HCT116 (cell line): ENCODE measurements around the gene POU3F2. TPM values are rescaled to one million over a fixed set of nuclear protein-coding genes. Genes with fewer than 3 reads are reported as not detected.

Source experiments
- ATAC-seq: fragments of 200-7000 bp; cut with Tn5 transposase; 2 replicates; pipeline ENCODE4 v1.9.1; 2020; ENCODE audit warnings: mild to moderate bottlenecking, moderate library complexity
- BruUV-seq: library from RNA; stranded (reverse); fragments of 400-500 nt; replicated peaks from 2 replicates; lab custom pipeline; 2021; lab: Mats Ljungman, UMichigan
- CTCF ChIA-PET: fragments of 300-600 bp; sonication (Branson Sonifier 250); formaldehyde crosslinking; loops from one replicate; lab custom pipeline; 2021; ENCODE audit warnings: antibody characterized with exemption; lab: Charles Lee
- POLR2A ChIA-PET: fragments of 300-600, 350-600 bp; sonication (Branson Sonifier 250); formaldehyde crosslinking; loops from one replicate; lab custom pipeline; 2021; ENCODE audit warnings: antibody characterized with exemption; lab: Charles Lee
- RAD21 ChIA-PET, 2 experiments: fragments of 300-600 bp; sonication (Branson Sonifier 250); formaldehyde crosslinking; loops; one replicate each; lab custom pipeline; 2023; ENCODE audit warnings: low total read pairs in 2 of 2; ENCODE audit not compliant: uncharacterized antibody in 2 of 2, unreplicated experiment in 2 of 2, low non-redundant PET in 1 of 2; lab: Charles Lee
- DNase-seq: peaks from one replicate; pipeline ENCODE4 v3.0.0-alpha.2; 2010; ENCODE audit warnings: low read depth, low spot score
- H2AFZ ChIP-seq: fragments of 200-600 bp; shearing (Covaris generic), sonication (generic); 2 replicates; pipeline ENCODE4 v1.6.1; 2017; ENCODE audit warnings: low read depth, mixed run types, mixed read lengths, antibody characterized with exemption, low read length; ENCODE audit not compliant: poor library complexity, severe bottlenecking
- H3K27ac ChIP-seq: 2 replicates; pipeline ENCODE4 v1.5.1; 2012; ENCODE audit warnings: low read depth, low read length
- H3K27me3 ChIP-seq: fragments of 200-600 bp; sonication (generic); 2 replicates; pipeline ENCODE4 v1.6.1; 2016; ENCODE audit warnings: mixed run types, low read length, mixed read lengths; ENCODE audit not compliant: insufficient read depth
- H3K36me3 ChIP-seq, 2 experiments: fragments of 200-500 bp in 1 of 2; fragments of 200-600 bp in 1 of 2; sonication (Bioruptor generic) in 1 of 2; sonication (generic) in 1 of 2; 2 replicates each; pipeline versions ENCODE4 v1.5.1 to v1.6.1; 2014 to 2016; ENCODE audit warnings: low read length in 2 of 2, inconsistent platforms in 1 of 2, mixed read lengths in 1 of 2, mixed run types in 1 of 2; ENCODE audit not compliant: insufficient read depth in 2 of 2, control insufficient read depth in 1 of 2
- H3K4me1 ChIP-seq, 2 experiments: fragments of 200-600 bp in 1 of 2; sonication (generic) in 1 of 2; 2 replicates each; pipeline versions ENCODE4 v1.5.1 to v1.6.1; 2012 to 2017; ENCODE audit warnings: low read length in 2 of 2, inconsistent platforms in 1 of 2, mild to moderate bottlenecking in 1 of 2, mixed read lengths in 1 of 2, mixed run types in 1 of 2, moderate library complexity in 1 of 2; ENCODE audit not compliant: insufficient read depth in 2 of 2, control insufficient read depth in 1 of 2
- H3K4me2 ChIP-seq: fragments of 200-600 bp; sonication (generic); 2 replicates; pipeline ENCODE4 v1.6.1; 2017; ENCODE audit warnings: mixed run types, low read length, mixed read lengths
- H3K4me3 ChIP-seq, 2 experiments: fragments of 200-600 bp in 1 of 2; sonication (generic) in 1 of 2; replicated peaks in 1 of 2; 2 replicates each; pipeline ENCODE4 v1.5.1; 2011 to 2016; ENCODE audit warnings: low read length in 2 of 2, control low read depth in 1 of 2, low read depth in 1 of 2, mild to moderate bottlenecking in 1 of 2, mixed read lengths in 1 of 2, mixed run types in 1 of 2
- H3K79me2 ChIP-seq: fragments of 200-600 bp; sonication (generic); 2 replicates; pipeline ENCODE4 v1.6.1; 2017; ENCODE audit warnings: mild to moderate bottlenecking, mixed run types, low read length, moderate library complexity, mixed read lengths; ENCODE audit not compliant: insufficient read depth
- H3K9ac ChIP-seq: fragments of 200-600 bp; sonication (generic); 2 replicates; pipeline ENCODE4 v1.6.1; 2016; ENCODE audit warnings: low read length, mixed read lengths
- H3K9me2 ChIP-seq: fragments of 200-600 bp; sonication (generic), shearing (Covaris generic); 2 replicates; pipeline ENCODE4 v1.6.1; 2017; ENCODE audit warnings: mixed run types, mild to moderate bottlenecking, moderate library complexity; ENCODE audit not compliant: insufficient read depth
- H3K9me3 ChIP-seq, 2 experiments: fragments of 200-500 bp in 1 of 2; fragments of 200-600 bp in 1 of 2; sonication (Bioruptor generic) in 1 of 2; sonication (generic) in 1 of 2; 2 replicates each; pipeline ENCODE4 v1.6.1; 2014 to 2017; ENCODE audit warnings: low read length in 2 of 2, mixed read lengths in 2 of 2, inconsistent platforms in 1 of 2, low read depth in 1 of 2, mild to moderate bottlenecking in 1 of 2, mixed run types in 1 of 2, moderate library complexity in 1 of 2; ENCODE audit not compliant: control insufficient read depth in 1 of 2, insufficient read depth in 1 of 2
- H4K20me1 ChIP-seq: fragments of 200-600 bp; sonication (generic), shearing (Covaris generic); 2 replicates; pipeline ENCODE4 v1.6.1; 2017; ENCODE audit warnings: mixed run types, mild to moderate bottlenecking, moderate library complexity; ENCODE audit not compliant: insufficient read depth
- EGR1 ChIP-seq: IDR thresholded peaks from 2 replicates; pipeline ENCODE4 v1.6.1; 2012; ENCODE audit warnings: low read depth
- POLR2A ChIP-seq: IDR thresholded peaks from 2 replicates; pipeline ENCODE4 v1.7.0; 2011; ENCODE audit warnings: borderline replicate concordance; ENCODE audit not compliant: insufficient read depth, insufficient read length; ENCODE audit errors: extremely low read depth
- TCF7L2 ChIP-seq: IDR thresholded peaks from 2 replicates; pipeline ENCODE4 v1.7.0; 2011; ENCODE audit warnings: borderline replicate concordance, inconsistent platforms; ENCODE audit not compliant: insufficient read depth, insufficient read length; ENCODE audit errors: extremely low read depth
- YY1 ChIP-seq: IDR thresholded peaks from 2 replicates; pipeline ENCODE4 v1.6.1; 2011; ENCODE audit warnings: low read length, low read depth, moderate library complexity, mild to moderate bottlenecking; ENCODE audit not compliant: insufficient replicate concordance; ENCODE audit errors: extremely low read depth
- ZBTB33 ChIP-seq: IDR thresholded peaks from 2 replicates; pipeline ENCODE4 v1.6.1; 2011; ENCODE audit warnings: mild to moderate bottlenecking, low read length, moderate library complexity; ENCODE audit not compliant: insufficient replicate concordance; ENCODE audit errors: extremely low read depth
- ZFX ChIP-seq: fragments of 450-650 bp; IDR thresholded peaks from 2 replicates; pipeline ENCODE4 v1.6.1; 2017
- intact Hi-C: fragments of 100-400 bp; cut with micrococcal nuclease; formaldehyde crosslinking; loops from 2 replicates; pipeline ENCODE4 v1.10.0; 2022
- total RNA-seq: library from RNA; stranded (reverse); gene quantifications from one replicate; pipeline ENCODE4 v1.2.1, GENCODE V29; 2021; ENCODE audit not compliant: unreplicated experiment
- TF ChIP-seq, protein P1 (sequence below): IDR thresholded peaks from 2 replicates; pipeline ENCODE4 v1.6.1; 2012
- TF ChIP-seq, protein P2 (sequence below), 3 experiments: fragments of 200-600 bp in 1 of 3; sonication (generic) in 1 of 3; IDR thresholded peaks in 2 of 3; conservative IDR thresholded peaks in 1 of 3; 2 replicates each; pipeline ENCODE4 v1.5.1; 2012 to 2017; ENCODE audit warnings: low read depth in 2 of 3, low read length in 2 of 3, antibody characterized with exemption in 1 of 3, borderline replicate concordance in 1 of 3, control low read depth in 1 of 3, mild to moderate bottlenecking in 1 of 3, mixed read lengths in 1 of 3, mixed run types in 1 of 3, moderate library complexity in 1 of 3; ENCODE audit not compliant: insufficient read depth in 1 of 3

Gene POU3F2
- total RNA-seq, 1 experiment from 2014 or later = not detected

DNA sequence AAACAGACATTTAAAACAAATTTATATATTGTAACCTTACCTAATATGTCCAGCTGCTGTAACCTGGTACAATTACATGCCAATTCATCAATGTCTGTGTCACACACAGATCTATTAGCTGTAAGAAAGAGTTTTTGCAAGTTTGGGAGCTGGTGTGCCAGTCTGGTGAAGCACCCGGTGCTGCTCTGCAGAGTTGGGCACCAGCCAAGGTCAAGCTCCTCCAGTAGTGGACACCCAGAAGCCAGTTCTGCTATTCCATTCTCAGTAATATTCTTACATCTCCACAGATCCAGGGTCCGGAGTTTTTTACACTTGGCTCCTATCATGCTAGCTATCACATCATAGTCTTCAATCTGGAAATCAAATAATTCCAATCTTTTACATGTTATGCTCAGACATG lies 41.0 kb downstream of the POU3F2 start:
- H4K20me1 ChIP-seq = no peaks in the 10 kb centered on the region
- CTCF ChIA-PET = no interaction called here
- no peaks in the 10 kb centered on the region for H3K9me3 ChIP-seq
- TF ChIP-seq, protein P1, sequence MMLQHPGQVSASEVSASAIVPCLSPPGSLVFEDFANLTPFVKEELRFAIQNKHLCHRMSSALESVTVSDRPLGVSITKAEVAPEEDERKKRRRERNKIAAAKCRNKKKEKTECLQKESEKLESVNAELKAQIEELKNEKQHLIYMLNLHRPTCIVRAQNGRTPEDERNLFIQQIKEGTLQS = no peak
- no peak overlapping the region for H3K9ac ChIP-seq
- no peaks in the 10 kb centered on the region for H3K79me2 ChIP-seq
- RAD21 ChIA-PET = no interaction called here
- POLR2A ChIA-PET = no interaction called here
- H3K36me3 ChIP-seq = no peaks in the 10 kb centered on the region
- no peaks in the 10 kb centered on the region for H3K9me2 ChIP-seq
- no peak for DNase-seq
- H3K4me2 ChIP-seq = no peak overlapping the region
- intact Hi-C loops = no loop called here
- no peak overlapping the region for H3K27ac ChIP-seq
- H3K4me3 ChIP-seq = no peak overlapping the region
- no peaks in the 10 kb centered on the region for H3K4me1 ChIP-seq
- no peaks in the 10 kb centered on the region for H3K27me3 ChIP-seq
- no peak overlapping the region for H2AFZ ChIP-seq
- no peak for ATAC-seq
- no TSS peak for BruUV-seq

GRCh38 chr6:98877250-98877649 lies 42.9 kb downstream of the POU3F2 start:
- intact Hi-C loops = no loop called here
- CTCF ChIA-PET = no interaction called here
- TF ChIP-seq ZFX = no peak
- TF ChIP-seq EGR1 = no peak
- no peak for TF ChIP-seq TCF7L2
- no peak for TF ChIP-seq POLR2A
- TF ChIP-seq, protein P2, sequence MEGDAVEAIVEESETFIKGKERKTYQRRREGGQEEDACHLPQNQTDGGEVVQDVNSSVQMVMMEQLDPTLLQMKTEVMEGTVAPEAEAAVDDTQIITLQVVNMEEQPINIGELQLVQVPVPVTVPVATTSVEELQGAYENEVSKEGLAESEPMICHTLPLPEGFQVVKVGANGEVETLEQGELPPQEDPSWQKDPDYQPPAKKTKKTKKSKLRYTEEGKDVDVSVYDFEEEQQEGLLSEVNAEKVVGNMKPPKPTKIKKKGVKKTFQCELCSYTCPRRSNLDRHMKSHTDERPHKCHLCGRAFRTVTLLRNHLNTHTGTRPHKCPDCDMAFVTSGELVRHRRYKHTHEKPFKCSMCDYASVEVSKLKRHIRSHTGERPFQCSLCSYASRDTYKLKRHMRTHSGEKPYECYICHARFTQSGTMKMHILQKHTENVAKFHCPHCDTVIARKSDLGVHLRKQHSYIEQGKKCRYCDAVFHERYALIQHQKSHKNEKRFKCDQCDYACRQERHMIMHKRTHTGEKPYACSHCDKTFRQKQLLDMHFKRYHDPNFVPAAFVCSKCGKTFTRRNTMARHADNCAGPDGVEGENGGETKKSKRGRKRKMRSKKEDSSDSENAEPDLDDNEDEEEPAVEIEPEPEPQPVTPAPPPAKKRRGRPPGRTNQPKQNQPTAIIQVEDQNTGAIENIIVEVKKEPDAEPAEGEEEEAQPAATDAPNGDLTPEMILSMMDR (IDR thresholded peaks at IDR 0.05 in 2 of 3, conservative IDR thresholded peaks at IDR 0.05 in 1 of 3; ENCODE audit: borderline replicate concordance in 1 of 3, insufficient read depth in 1 of 3, low read depth in 2 of 3, low read length in 2 of 3) = no peak
- TF ChIP-seq ZBTB33 = no peak
- no peak for TF ChIP-seq YY1
- POLR2A ChIA-PET = no interaction called here
- H3K9me2 ChIP-seq = no peaks in the 10 kb centered on the region
- H2AFZ ChIP-seq = no peak overlapping the region
- BruUV-seq = no TSS peak
- H3K4me3 ChIP-seq = no peak overlapping the region
- DNase-seq (no peak), ATAC-seq (no peak)
- no peak overlapping the region for H3K9ac ChIP-seq
- no peaks in the 10 kb centered on the region for H3K4me1 ChIP-seq
- RAD21 ChIA-PET = no interaction called here
- H3K9me3 ChIP-seq = no peaks in the 10 kb centered on the region
- no peaks in the 10 kb centered on the region for H4K20me1 ChIP-seq
- H3K79me2 ChIP-seq = no peaks in the 10 kb centered on the region
- no peak overlapping the region for H3K4me2 ChIP-seq
- no peaks in the 10 kb centered on the region for H3K36me3 ChIP-seq
- H3K27ac ChIP-seq = no peak overlapping the region
- no peaks in the 10 kb centered on the region for H3K27me3 ChIP-seq
